ENCODE measurements around the gene PRPF38A. TPM values are rescaled to one million over a fixed set of nuclear protein-coding genes. Genes with fewer than 3 reads are reported as not detected.

Gene PRPF38A
- total and polyA plus RNA-seq, 2 of the 4 experiments (the other 2 are of a cell fraction) = 19.0 to 23.5 TPM

GRCh38 chr1:52367272-52367671, 37.1 kb upstream of the PRPF38A start:
- H3K4me3 ChIP-seq (ENCODE audit: insufficient read depth, low read depth, low read length) = no peak overlapping the region
- no peak for DNase-seq
- no peak overlapping the region for H3K4me2 ChIP-seq (ENCODE audit: low read depth, low read length)
- H3K9me3 ChIP-seq (ENCODE audit: control insufficient read depth, insufficient read depth, low read length) = no peaks in the 10 kb centered on the region
- H2AK9ac ChIP-seq (replicated peaks; ENCODE audit: low read depth, low read length, poor library complexity) = no peak overlapping the region
- H3K27ac ChIP-seq (ENCODE audit: insufficient read depth, low read length) = no peak overlapping the region
- no peak overlapping the region for H2BK15ac ChIP-seq (ENCODE audit: low read depth, low read length)
- no peaks in the 10 kb centered on the region for H3K27me3 ChIP-seq (ENCODE audit: control insufficient read depth, insufficient read depth, low read length)
- H3K18ac ChIP-seq (ENCODE audit: low read depth, low read length) = no peak overlapping the region
- in situ Hi-C loops (cut with MboI; ENCODE audit: low sequenced_read_pairs) = no loop called here
- H4K5ac ChIP-seq (ENCODE audit: low read depth, low read length) = no peak overlapping the region
- no peak overlapping the region for H2BK120ac ChIP-seq (ENCODE audit: low read depth, low read length)
- H3K36me3 ChIP-seq (ENCODE audit: control insufficient read depth, insufficient read depth, low read length) = peaks cover 8% of the 10 kb centered on the region
- dilution Hi-C loops (cut with HindIII; ENCODE audit: low sequenced_read_pairs, unreplicated experiment) = no loop called here
- ChIA-PET CTCF (interaction anchor here (0.6 kb wide), 1 partner anchor 57 kb away, joined by 4 read pairs; no protein-coding TSS in a partner anchor), POLR2A (ENCODE audit: unreplicated experiment) (no interaction called here)
- no peak overlapping the region for H2BK5ac ChIP-seq (ENCODE audit: low read depth, low read length, poor library complexity, severe bottlenecking)
- H3K14ac ChIP-seq (replicated peaks; ENCODE audit: low read depth, low read length) = no peak overlapping the region
- peaks cover 7% of the 10 kb centered on the region for H3K4me1 ChIP-seq (ENCODE audit: control insufficient read depth, insufficient read depth, low read length)
- no peak for TF ChIP-seq MAFK (IDR thresholded peaks at IDR 0.05; ENCODE audit: low read depth, low read length)
- no peak for TF ChIP-seq NFE2L2 (IDR thresholded peaks at IDR 0.05; ENCODE audit: low read depth, low read length)
- no peak for TF ChIP-seq BHLHE40 (IDR thresholded peaks at IDR 0.05; ENCODE audit: low read depth, low read length)
- no peak for TF ChIP-seq POLR2A (IDR thresholded peaks at IDR 0.05; ENCODE audit: low read depth, low read length)
- no peak for TF ChIP-seq RFX5 (IDR thresholded peaks at IDR 0.05; ENCODE audit: low read depth, low read length)
- TF ChIP-seq RAD21 (IDR thresholded peaks at IDR 0.05; ENCODE audit: low read length) = no peak
- no peak for TF ChIP-seq ELK1 (IDR thresholded peaks at IDR 0.05; ENCODE audit: borderline replicate concordance, low read depth, low read length)
- TF ChIP-seq USF2 (IDR thresholded peaks at IDR 0.05; ENCODE audit: low read depth, low read length) = no peak
- TF ChIP-seq CHD1 (IDR thresholded peaks at IDR 0.05; ENCODE audit: low read depth, low read length) = no peak
- TF ChIP-seq CEBPB (IDR thresholded peaks at IDR 0.05; ENCODE audit: low read depth, low read length) = no peak
- TF ChIP-seq CTCF (conservative IDR thresholded peaks at IDR 0.05; ENCODE audit: low read depth, low read length) = no peak
- TF ChIP-seq MAZ (IDR thresholded peaks at IDR 0.05; ENCODE audit: borderline replicate concordance, low read depth, low read length) = no peak
- TF ChIP-seq MXI1 (IDR thresholded peaks at IDR 0.05; ENCODE audit: borderline replicate concordance, low read depth, low read length) = no peak
- no peak for TF ChIP-seq SMC3 (IDR thresholded peaks at IDR 0.05; ENCODE audit: low read depth, low read length)
- TF ChIP-seq FOS (IDR thresholded peaks at IDR 0.05; ENCODE audit: low read depth, low read length) = no peak
- no peak for TF ChIP-seq RCOR1 (IDR thresholded peaks at IDR 0.05; ENCODE audit: insufficient replicate concordance, low read length)
- H3K4ac ChIP-seq (ENCODE audit: low read depth, low read length) = no peak overlapping the region
- no peak overlapping the region for H2AFZ ChIP-seq (replicated peaks; ENCODE audit: low read length, poor library complexity)
- H2BK20ac ChIP-seq (ENCODE audit: low read depth, low read length) = no peak overlapping the region
- H3K23ac ChIP-seq (ENCODE audit: low read depth, low read length) = no peak overlapping the region
- intact Hi-C loops (cut with micrococcal nuclease) = loop anchor here (2.0 kb wide), 1 partner anchor 320 kb away; no protein-coding TSS in a partner anchor
- H4K91ac ChIP-seq (ENCODE audit: insufficient read depth, low read depth, low read length) = no peak overlapping the region
- 80% methylated on average over 1 of the region's 5 CpGs; no CpG with 5 or more reads in 1 of the 2 experiments for WGBS, 2 experiments (ENCODE audit: extremely low coverage in 2 of 2, insufficient read length in 1 of 2)
- H4K8ac ChIP-seq (ENCODE audit: low read depth in 2 of 2, low read length in 2 of 2) = no peak overlapping the region
- no TSS peak for BruUV-seq (replicated peaks)
- no peak overlapping the region for H3K56ac ChIP-seq (ENCODE audit: extremely low read depth, insufficient read depth, low read length)
- peaks cover 11 to 33% of the 10 kb centered on the region in 2 experiments for H3K79me1 ChIP-seq (ENCODE audit: low read depth in 1 of 2, low read length in 2 of 2)
- no peak overlapping the region for H2AK5ac ChIP-seq (ENCODE audit: low read depth, low read length)
- peaks cover 15% of the 10 kb centered on the region for H3K9me1 ChIP-seq (ENCODE audit: insufficient read depth, low read length)
- no peak overlapping the region for H3K9ac ChIP-seq (ENCODE audit: low read depth, low read length)
- ATAC-seq (ENCODE audit: low read depth) = no peak
- H4K20me1 ChIP-seq (ENCODE audit: insufficient read depth, low read length) = peaks cover 12% of the 10 kb centered on the region; the same call in 1 of the 2 replicates
